GF-D8 (cell line): ENCODE measurements around the gene SYNPO2L.
"Not testable (repeated sequence)": the region's sequence is repeated elsewhere in the genome, so short reads cannot be mapped to it uniquely, and the experiment has no call there.

Experiments
- DNase-seq: peaks from one replicate; lab custom pipeline; 2025; lab: John Stamatoyannopoulos, UW

Gene SYNPO2L

GRCh38 chr10:73620974-73621373 lies 34.9 kb downstream of the SYNPO2L start:
- DNase-seq, result not testable (repeated sequence)

- not testable (repeated sequence) for DNase-seq
Observed at GRCh38 chr10:73617143-73617542, 38.7 kb downstream of the SYNPO2L start.

- DNase-seq, result no peak
Observed at GRCh38 chr10:73614720-73615119, 41.1 kb downstream of the SYNPO2L start.

GRCh38 chr10:73609116-73609515 lies 46.7 kb downstream of the SYNPO2L start:
- no peak for DNase-seq

GRCh38 chr10:73601486-73601921 lies 54.3 kb downstream of the SYNPO2L start:
- DNase-seq, result no peak

GRCh38 chr10:73597346-73597745 lies 58.5 kb downstream of the SYNPO2L start:
- DNase-seq, result no peak
